Subcutaneous adipose tissue (tissue), 4 donors: ENCODE results near the gene LRRC10B. TPM values are rescaled to one million over a fixed set of nuclear protein-coding genes. Genes with fewer than 3 reads are reported as not detected.

Experiments used
- CTCF ChIP-seq: fragments of 450-650 bp; IDR thresholded peaks from one replicate; pipeline ENCODE4 v1.5.1; 2016; ENCODE audit warnings: low read depth, mild to moderate bottlenecking, control low read depth, antibody characterized with exemption, moderate library complexity
- total RNA-seq, 4 donors: library from RNA; depleted of rRNA; stranded (reverse); fragments of >200 nt; gene quantifications; one replicate each; pipeline ENCODE4 v1.1.0, GENCODE V29; 2016

The LRRC10B gene
- total RNA-seq, 4 donors from 2014 or later, result 0.22 to 1.7 (median 1.6) TPM; not detected in 1

GRCh38 chr11:61518032-61518795 lies 9.7 kb downstream of the LRRC10B start:
- TF ChIP-seq CTCF, result no peak

GRCh38 chr11:61522881-61523280 lies 14.3 kb downstream of the LRRC10B start:
- TF ChIP-seq CTCF, result no peak

GRCh38 chr11:61524446-61524845 lies 15.9 kb downstream of the LRRC10B start:
- TF ChIP-seq CTCF, result no peak

GRCh38 chr11:61524963-61525587 lies 16.5 kb downstream of the LRRC10B start:
- TF ChIP-seq CTCF, result no peak

GRCh38 chr11:61526229-61526628 lies 17.7 kb downstream of the LRRC10B start:
- TF ChIP-seq CTCF, result no peak

GRCh38 chr11:61526956-61527731 lies 18.6 kb downstream of the LRRC10B start:
- no peak for TF ChIP-seq CTCF

- TF ChIP-seq CTCF, result no peak
Observed at GRCh38 chr11:61528114-61528513, 19.6 kb downstream of the LRRC10B start.
